ENCODE results near the gene TBC1D3B. TPM values are rescaled to one million over a fixed set of nuclear protein-coding genes. Genes with fewer than 3 reads are reported as not detected.

Gene TBC1D3B
- total RNA-seq, 3 donors from 2014 or later (not counting 1 experiment from before 2014, with no cell fraction given), result 4.3 to 10.7 (median 8.2) TPM

GRCh38 chr17:36118477-36119353 lies 57.7 kb downstream of the TBC1D3B start:
- H3K36me3 Mint-ChIP-seq, result no peaks in the 10 kb centered on the region
- intact Hi-C loops (cut with micrococcal nuclease), result no loop called here
- Histone ChIP-seq H3K27me3 (ENCODE audit: control insufficient read depth, insufficient read depth, low read length) (no peaks in the 10 kb centered on the region), H3K9me3 (ENCODE audit: control insufficient read depth, insufficient read depth, low read length) (no peaks in the 10 kb centered on the region), H3K4me3 (ENCODE audit: low read length) (no peak overlapping the region), H3K4me1 (ENCODE audit: control insufficient read depth, insufficient read depth, low read length) (peaks cover 8% of the 10 kb centered on the region), H3K36me3 (ENCODE audit: control insufficient read depth, insufficient read depth, low read length) (no peaks in the 10 kb centered on the region), H3K27ac (ENCODE audit: low read length) (no peak overlapping the region)
- H3K9me3 Mint-ChIP-seq, result peaks cover 0 to 2% of the 10 kb centered on the region in 2 donors
- DNase-seq, result no peak
- peak overlapping the region; percentile 32 to 78 for H3K27ac Mint-ChIP-seq
- peaks cover 37 to 78% of the 10 kb centered on the region in 2 donors for H3K4me1 Mint-ChIP-seq
- no peaks in the 10 kb centered on the region for H3K27me3 Mint-ChIP-seq (ENCODE audit: low read depth in 2 of 2)
- 82% methylated on average over 11 of the region's 12 CpGs for WGBS (ENCODE audit: insufficient coverage)
- TF ChIP-seq CTCF (IDR thresholded peaks at IDR 0.05), result no peak
- H3K4me3 Mint-ChIP-seq, result peak overlapping the region; percentile 4
- ATAC-seq, result peak; percentile 43 to 61 (median 60)

- DNase-seq (no peak), ATAC-seq (no peak)
- TF ChIP-seq CTCF (IDR thresholded peaks at IDR 0.05), result no peak
- peaks cover 8% of the 10 kb centered on the region for H3K4me1 ChIP-seq (ENCODE audit: control insufficient read depth, insufficient read depth, low read length)
- intact Hi-C loops (cut with micrococcal nuclease), result no loop called here
- no peaks in the 10 kb centered on the region for H3K9me3 ChIP-seq (ENCODE audit: control insufficient read depth, insufficient read depth, low read length)
- Mint-ChIP-seq H3K36me3 (no peaks in the 10 kb centered on the region), H3K27me3 (ENCODE audit: low read depth in 2 of 2) (no peaks in the 10 kb centered on the region), H3K4me3 (no peak overlapping the region), H3K9me3 (peaks cover 0 to 2% of the 10 kb centered on the region in 2 donors), H3K4me1 (peaks cover 38 to 84% of the 10 kb centered on the region in 2 donors), H3K27ac (peak overlapping the region; percentile 32 to 78)
- WGBS (ENCODE audit: insufficient coverage), result 57% methylated on average over 5 of the region's 5 CpGs
- H3K27me3 ChIP-seq (ENCODE audit: control insufficient read depth, insufficient read depth, low read length), result no peaks in the 10 kb centered on the region
- no peaks in the 10 kb centered on the region for H3K36me3 ChIP-seq (ENCODE audit: control insufficient read depth, insufficient read depth, low read length)
- H3K4me3 ChIP-seq (ENCODE audit: low read length), result no peak overlapping the region
- no peak overlapping the region for H3K27ac ChIP-seq (ENCODE audit: low read length)
Observed at GRCh38 chr17:36117505-36118382, 58.7 kb downstream of the TBC1D3B start.

Other genes starting within 250 kb of the TBC1D3B start
- under 1 TPM; 0.48 to 1.00 (median 0.61) TPM for gene RDM1, start 245.9 kb downstream of the TBC1D3B start, total RNA-seq
- gene LYZL6, start 232.9 kb downstream of the TBC1D3B start, total RNA-seq, result not detected
- not detected for gene CCL16, start 195.1 kb downstream of the TBC1D3B start, total RNA-seq
- not detected for gene CCL14, start 189.9 kb downstream of the TBC1D3B start, total RNA-seq
- gene CCL15, start 175.1 kb downstream of the TBC1D3B start, total RNA-seq, result not detected
- under 1 TPM in 2 of 3 donors, not detected in 1; 0.68 to 0.80 TPM for gene CCL23, start 158.7 kb downstream of the TBC1D3B start, total RNA-seq
- gene CCL18, start 112.4 kb downstream of the TBC1D3B start, total RNA-seq, result under 1 TPM in 2 of 3 donors, not detected in 1; 0.54 to 0.55 TPM
- 100 to 1,000 TPM; 381 to 547 (median 450) TPM for gene CCL3, start 86.5 kb downstream of the TBC1D3B start, total RNA-seq
- 100 to 1,000 TPM; 360 to 532 (median 476) TPM for gene CCL4, start 72.8 kb downstream of the TBC1D3B start, total RNA-seq
- gene CCL3L1, start 20.1 kb upstream of the TBC1D3B start, total RNA-seq, result 10 to 100 TPM; 22.2 to 73.9 (median 55.9) TPM
- 10 to 100 TPM; 23.7 to 31.2 (median 25.4) TPM for gene CCL4L2, start 34.4 kb upstream of the TBC1D3B start, total RNA-seq
- 1 to 10 TPM in 1 of 3 donors, under 1 TPM in 2; 0.35 to 1.3 (median 0.84) TPM for gene TBC1D3I, start 87.9 kb upstream of the TBC1D3B start, total RNA-seq
- gene TBC1D3G, start 147.2 kb upstream of the TBC1D3B start, total RNA-seq, result not detected
- gene TBC1D3H, start 211.8 kb upstream of the TBC1D3B start, total RNA-seq, result not detected

All from natural killer cell (primary cell).